ENCODE measurements around the gene KIF18B. TPM values are rescaled to one million over a fixed set of nuclear protein-coding genes. Genes with fewer than 3 reads are reported as not detected.

The KIF18B gene
- total and polyA plus RNA-seq, 10 of the 15 experiments (the other 5 are each of a cell fraction or from before 2014, with no cell fraction given), result 2.8 to 46.2 (median 20.5) TPM

DNA sequence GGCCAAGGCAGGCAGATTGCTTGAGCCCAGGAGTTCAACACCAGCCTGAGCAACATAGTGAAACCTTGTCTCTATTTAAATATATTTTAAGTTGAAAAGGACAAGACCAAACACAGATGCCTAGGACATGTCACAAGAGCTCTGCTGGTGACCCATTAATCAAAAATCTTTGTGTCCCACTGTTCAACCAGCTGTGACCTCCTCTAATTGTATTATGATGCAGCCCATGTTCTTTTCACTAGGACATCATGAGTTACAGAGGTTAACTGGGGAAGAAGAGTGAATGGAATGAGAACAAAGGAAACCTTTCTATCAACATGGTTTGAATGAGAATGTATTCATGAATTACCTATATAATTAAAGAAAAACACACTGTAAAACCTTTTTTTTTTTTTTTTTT is 55.3 kb downstream of the KIF18B start:
- DNase-seq (ENCODE audit: low read depth, low spot score) (no peak), FAIRE-seq (no peak), ATAC-seq (no peak)
- TF ChIP-seq POU2F2 (IDR thresholded peaks at IDR 0.05; ENCODE audit: borderline replicate concordance, low read depth, low read length), result no peak
- TF ChIP-seq, protein P1, sequence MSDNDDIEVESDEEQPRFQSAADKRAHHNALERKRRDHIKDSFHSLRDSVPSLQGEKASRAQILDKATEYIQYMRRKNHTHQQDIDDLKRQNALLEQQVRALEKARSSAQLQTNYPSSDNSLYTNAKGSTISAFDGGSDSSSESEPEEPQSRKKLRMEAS (IDR thresholded peaks at IDR 0.05; ENCODE audit: low read depth, low read length), result no peak
- no peak for TF ChIP-seq FOXM1 (IDR thresholded peaks at IDR 0.05; ENCODE audit: low read depth, low read length)
- TF ChIP-seq RUNX3 (IDR thresholded peaks at IDR 0.05; ENCODE audit: low read length), result no peak
- TF ChIP-seq MXI1 (IDR thresholded peaks at IDR 0.05; ENCODE audit: low read depth, low read length), result no peak
- TF ChIP-seq JUND (IDR thresholded peaks at IDR 0.05; ENCODE audit: low read depth, low read length), result no peak
- no peak for TF ChIP-seq ESRRA (IDR thresholded peaks at IDR 0.05; ENCODE audit: low read length)
- no peak for TF ChIP-seq YY1 (IDR thresholded peaks at IDR 0.05; ENCODE audit: low read depth, low read length)
- TF ChIP-seq ZBTB4 (CRISPR knock-in tag; IDR thresholded peaks at IDR 0.05), result no peak
- TF ChIP-seq KLF5 (IDR thresholded peaks at IDR 0.05; ENCODE audit: partially characterized antibody), result no peak
- TF ChIP-seq CHD1 (IDR thresholded peaks at IDR 0.05; ENCODE audit: low read depth, low read length), result no peak
- TF ChIP-seq SP1 (IDR thresholded peaks at IDR 0.05; ENCODE audit: low read depth, low read length), result no peak
- TF ChIP-seq CREB1 (IDR thresholded peaks at IDR 0.05; ENCODE audit: low read depth), result no peak
- TF ChIP-seq NFIC (IDR thresholded peaks at IDR 0.05; ENCODE audit: low read depth, low read length), result no peak
- TF ChIP-seq RAD21 (IDR thresholded peaks at IDR 0.05; ENCODE audit: insufficient read depth, low read depth, low read length), result no peak
- TF ChIP-seq, protein P2, sequence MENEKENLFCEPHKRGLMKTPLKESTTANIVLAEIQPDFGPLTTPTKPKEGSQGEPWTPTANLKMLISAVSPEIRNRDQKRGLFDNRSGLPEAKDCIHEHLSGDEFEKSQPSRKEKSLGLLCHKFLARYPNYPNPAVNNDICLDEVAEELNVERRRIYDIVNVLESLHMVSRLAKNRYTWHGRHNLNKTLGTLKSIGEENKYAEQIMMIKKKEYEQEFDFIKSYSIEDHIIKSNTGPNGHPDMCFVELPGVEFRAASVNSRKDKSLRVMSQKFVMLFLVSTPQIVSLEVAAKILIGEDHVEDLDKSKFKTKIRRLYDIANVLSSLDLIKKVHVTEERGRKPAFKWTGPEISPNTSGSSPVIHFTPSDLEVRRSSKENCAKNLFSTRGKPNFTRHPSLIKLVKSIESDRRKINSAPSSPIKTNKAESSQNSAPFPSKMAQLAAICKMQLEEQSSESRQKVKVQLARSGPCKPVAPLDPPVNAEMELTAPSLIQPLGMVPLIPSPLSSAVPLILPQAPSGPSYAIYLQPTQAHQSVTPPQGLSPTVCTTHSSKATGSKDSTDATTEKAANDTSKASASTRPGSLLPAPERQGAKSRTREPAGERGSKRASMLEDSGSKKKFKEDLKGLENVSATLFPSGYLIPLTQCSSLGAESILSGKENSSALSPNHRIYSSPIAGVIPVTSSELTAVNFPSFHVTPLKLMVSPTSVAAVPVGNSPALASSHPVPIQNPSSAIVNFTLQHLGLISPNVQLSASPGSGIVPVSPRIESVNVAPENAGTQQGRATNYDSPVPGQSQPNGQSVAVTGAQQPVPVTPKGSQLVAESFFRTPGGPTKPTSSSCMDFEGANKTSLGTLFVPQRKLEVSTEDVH (IDR thresholded peaks at IDR 0.05; ENCODE audit: low read depth, partially characterized antibody), result no peak
- intact Hi-C loops (cut with micrococcal nuclease; ENCODE audit: unreplicated experiment), result no loop called here
- no peaks in the 10 kb centered on the region for H3K27me3 ChIP-seq (replicated peaks in 1 of 2; ENCODE audit: control insufficient read depth in 2 of 2, insufficient read depth in 2 of 2, low read length in 1 of 2)
- POLR2A ChIA-PET, result interaction anchor here (0.6 kb wide), 2 partner anchors 257 to 782 kb away, joined by 4 to 5 read pairs; no protein-coding TSS in a partner anchor
- RAD21 ChIA-PET (ENCODE audit: unreplicated experiment), result interaction anchor here (0.9 to 1.4 kb wide), 2 partner anchors 13 to 28 kb away, joined by 3 to 4 read pairs; no protein-coding TSS in a partner anchor
- H4K20me1 ChIP-seq (ENCODE audit: control insufficient read depth, insufficient read depth), result peaks cover 2% of the 10 kb centered on the region; the same call in 1 of the 2 replicates
- peaks cover 8% of the 10 kb centered on the region; the same call in 1 of the 2 replicates for H3K4me1 ChIP-seq (ENCODE audit: control insufficient read depth, insufficient read depth, low read length)
- no TSS peak for BruUV-seq (replicated peaks)
- SMC1A ChIA-PET (ENCODE audit: uncharacterized antibody, unreplicated experiment), result interaction anchor here (1.1 kb wide), 1 partner anchor 96 kb away, joined by 4 read pairs; no protein-coding TSS in a partner anchor
- no peak overlapping the region for H3K4me2 ChIP-seq (ENCODE audit: control insufficient read depth, insufficient read depth)
- peaks cover 1 to 13% of the 10 kb centered on the region in 2 experiments for H3K36me3 ChIP-seq (ENCODE audit: control insufficient read depth in 2 of 2, insufficient read depth in 2 of 2, low read length in 1 of 2)
- H3K9me3 ChIP-seq (replicated peaks; ENCODE audit: control insufficient read depth, insufficient read depth, low read length), result no peaks in the 10 kb centered on the region
- in situ Hi-C loops (cut with MboI), result no loop called here
- H2AFZ ChIP-seq (ENCODE audit: control insufficient read depth, low read depth, low read length), result no peak overlapping the region
- no peak overlapping the region for H3K9ac ChIP-seq (ENCODE audit: control insufficient read depth, insufficient read depth, low read length)
- CTCF ChIA-PET, result interaction anchor here (0.8 to 1.7 kb wide), 2 partner anchors 26 to 61 kb away, joined by 3 to 5 read pairs; no protein-coding TSS in a partner anchor
- H3K4me3 ChIP-seq, result no peak overlapping the region
- no peak overlapping the region for H3K27ac ChIP-seq (ENCODE audit: control insufficient read depth, insufficient read depth)
- peaks cover 40% of the 10 kb centered on the region for H3K79me2 ChIP-seq (ENCODE audit: control insufficient read depth, insufficient read depth, low read length)

Measured in GM12878 (cell line).